Gastroesophageal sphincter (tissue), 4 donors: ENCODE measurements around the gene ZP1. TPM values are rescaled to one million over a fixed set of nuclear protein-coding genes. Genes with fewer than 3 reads are reported as not detected.

Experiments used
- ATAC-seq: fragments of 150-250 bp; one replicate; pipeline ENCODE4 v1.9.1; 2016; ENCODE audit warnings: mild to moderate bottlenecking, moderate library complexity
- H3K27ac ChIP-seq, 4 donors: fragments of 200-600 bp; sonication (generic) in 3 of 4; 1 replicate in 3 of 4; 2 replicates in 1 of 4; pipeline ENCODE4 v1.5.1; 2016 to 2019
- H3K27me3 ChIP-seq: fragments of 200-600 bp; sonication (generic); one replicate; pipeline ENCODE4 v1.5.1; 2019
- H3K36me3 ChIP-seq, 2 donors: fragments of 200-600 bp; sonication (generic); one replicate each; pipeline ENCODE4 v1.5.1; 2019; ENCODE audit warnings: control low read depth in 1 of 2
- H3K4me1 ChIP-seq, 3 donors: fragments of 200-600 bp; sonication (generic); 1 replicate in 2 of 3; 2 replicates in 1 of 3; pipeline ENCODE4 v1.5.1; 2016 to 2019; ENCODE audit warnings: control low read depth in 2 of 3
- H3K4me3 ChIP-seq, 2 donors: fragments of 200-600 bp; sonication (generic); one replicate each; pipeline ENCODE4 v1.5.1; 2019; ENCODE audit warnings: mild to moderate bottlenecking in 1 of 2, moderate library complexity in 1 of 2
- H3K9me3 ChIP-seq, 3 donors: fragments of 200-600 bp; sonication (generic); one replicate each; pipeline ENCODE4 v1.5.1; 2017 to 2019; ENCODE audit warnings: control low read depth in 2 of 3
- EP300 ChIP-seq: sonication (generic); formaldehyde crosslinking; IDR thresholded peaks from one replicate; pipeline ENCODE4 v1.6.1; 2017; ENCODE audit warnings: antibody characterized with exemption, mild to moderate bottlenecking
- POLR2A ChIP-seq, 2 donors: fragments of 450-650 bp; IDR thresholded peaks; one replicate each; pipeline ENCODE4 v1.6.1; 2017; ENCODE audit warnings: antibody characterized with exemption in 2 of 2, mild to moderate bottlenecking in 2 of 2, moderate library complexity in 1 of 2
- POLR2AphosphoS5 ChIP-seq: sonication (generic); formaldehyde crosslinking; IDR thresholded peaks from one replicate; pipeline ENCODE4 v1.6.1; 2017; ENCODE audit warnings: antibody characterized with exemption
- WGBS, 2 donors: methylation state at CpG; one replicate each; pipeline ENCODE4 v1.1.5; 2018; ENCODE audit warnings: low coverage in 1 of 2; 5-methylcytosine and 5-hydroxymethylcytosine counted together
- total RNA-seq, 4 donors: library from RNA; depleted of rRNA; stranded (reverse); fragments of >200 nt; gene quantifications; one replicate each; pipeline ENCODE4 v1.1.0, GENCODE V29; 2016
- TF ChIP-seq, protein P1 (sequence below), 4 experiments: fragments of 200-600 bp in 2 of 4; fragments of 450-650 bp in 2 of 4; sonication (generic) in 1 of 4; IDR thresholded peaks; one replicate each; pipeline ENCODE4 v1.5.1; 2017 to 2019; ENCODE audit warnings: antibody characterized with exemption in 4 of 4, mild to moderate bottlenecking in 2 of 4, moderate library complexity in 2 of 4

The ZP1 gene
- total RNA-seq, 4 donors from 2014 or later = not detected

DNA sequence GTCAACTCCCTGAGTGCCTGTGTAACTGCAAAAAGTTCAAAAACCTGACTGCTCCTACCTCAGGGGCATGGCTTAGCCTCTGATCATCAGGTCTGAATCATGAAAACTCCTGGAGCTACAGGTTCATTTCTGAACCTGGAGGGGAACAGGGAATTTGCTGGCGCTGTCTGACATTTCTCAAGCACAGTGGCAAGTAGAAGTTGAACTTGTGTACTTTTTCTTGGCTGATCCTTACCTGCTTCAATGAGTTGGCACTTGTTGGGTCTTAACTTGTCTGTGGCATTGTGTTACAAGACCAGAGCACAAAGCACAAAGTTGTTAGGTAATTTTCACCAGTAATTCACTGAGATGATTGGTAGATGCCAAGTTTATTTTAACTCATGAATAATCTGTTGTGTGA lies 49.9 kb downstream of the ZP1 start:
- 100% methylated on average over 1 of the region's 1 CpG; no CpG with 5 or more reads in 1 of the 2 donors for WGBS, 2 donors

DNA sequence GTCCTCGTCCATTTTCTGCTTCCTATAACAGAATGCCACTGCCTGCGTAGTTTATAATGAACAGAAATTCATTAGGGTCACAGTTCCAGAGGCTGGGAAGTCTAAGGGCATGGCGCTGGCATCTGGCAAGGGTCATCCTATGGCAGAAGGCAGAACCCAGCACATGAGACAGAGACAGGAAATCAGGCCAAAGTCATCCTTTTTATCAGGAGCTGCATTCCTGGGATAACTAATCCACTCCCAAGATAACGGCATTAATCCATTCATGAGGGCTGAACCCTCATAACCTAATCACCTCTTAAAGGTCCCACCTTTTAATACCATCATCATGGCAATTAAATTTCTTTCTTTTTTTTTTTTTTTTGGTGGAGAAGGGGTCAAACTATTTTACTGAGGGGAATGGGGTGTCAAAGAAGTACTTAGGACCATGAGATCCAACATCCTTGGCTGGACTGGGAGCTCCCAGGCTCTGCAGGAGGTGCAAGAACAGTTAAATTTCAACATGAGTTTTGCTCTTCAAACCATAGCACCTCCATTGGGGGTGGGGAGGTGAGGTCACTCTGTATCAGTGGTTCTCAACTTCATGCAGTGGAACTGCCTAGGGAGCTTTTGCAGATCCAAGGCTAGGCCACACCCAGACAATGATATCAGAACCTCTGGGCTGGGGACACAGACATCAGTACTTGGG lies 51.1 kb downstream of the ZP1 start:
- TF ChIP-seq POLR2A (IDR thresholded peaks at IDR 0.05) = no peak
- TF ChIP-seq, protein P1, sequence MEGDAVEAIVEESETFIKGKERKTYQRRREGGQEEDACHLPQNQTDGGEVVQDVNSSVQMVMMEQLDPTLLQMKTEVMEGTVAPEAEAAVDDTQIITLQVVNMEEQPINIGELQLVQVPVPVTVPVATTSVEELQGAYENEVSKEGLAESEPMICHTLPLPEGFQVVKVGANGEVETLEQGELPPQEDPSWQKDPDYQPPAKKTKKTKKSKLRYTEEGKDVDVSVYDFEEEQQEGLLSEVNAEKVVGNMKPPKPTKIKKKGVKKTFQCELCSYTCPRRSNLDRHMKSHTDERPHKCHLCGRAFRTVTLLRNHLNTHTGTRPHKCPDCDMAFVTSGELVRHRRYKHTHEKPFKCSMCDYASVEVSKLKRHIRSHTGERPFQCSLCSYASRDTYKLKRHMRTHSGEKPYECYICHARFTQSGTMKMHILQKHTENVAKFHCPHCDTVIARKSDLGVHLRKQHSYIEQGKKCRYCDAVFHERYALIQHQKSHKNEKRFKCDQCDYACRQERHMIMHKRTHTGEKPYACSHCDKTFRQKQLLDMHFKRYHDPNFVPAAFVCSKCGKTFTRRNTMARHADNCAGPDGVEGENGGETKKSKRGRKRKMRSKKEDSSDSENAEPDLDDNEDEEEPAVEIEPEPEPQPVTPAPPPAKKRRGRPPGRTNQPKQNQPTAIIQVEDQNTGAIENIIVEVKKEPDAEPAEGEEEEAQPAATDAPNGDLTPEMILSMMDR (IDR thresholded peaks at IDR 0.05) = no peak
- no peak for TF ChIP-seq POLR2AphosphoS5
- TF ChIP-seq EP300 = no peak
- Histone ChIP-seq H3K4me1 (peaks cover 0 to 66% (median 16%) of the 10 kb centered on the region in 3 donors), H3K27me3 (no peaks in the 10 kb centered on the region), H3K36me3 (peaks cover 0 to 38% of the 10 kb centered on the region in 2 donors), H3K4me3 (no peak overlapping the region), H3K27ac (no peak overlapping the region), H3K9me3 (no peaks in the 10 kb centered on the region)
- no peak for ATAC-seq
- 85 to 88% methylated on average over 4 of the region's 4 CpGs for WGBS, 2 donors

More for the DNA sequence above, 49.9 kb downstream of the ZP1 start:
- no peak for ATAC-seq
- Histone ChIP-seq H3K9me3 (no peaks in the 10 kb centered on the region), H3K4me1 (peaks cover 0 to 73% (median 20%) of the 10 kb centered on the region in 3 donors), H3K4me3 (no peak overlapping the region), H3K36me3 (peaks cover 0 to 27% of the 10 kb centered on the region in 2 donors), H3K27me3 (no peaks in the 10 kb centered on the region), H3K27ac (no peak overlapping the region)
- TF ChIP-seq POLR2A (IDR thresholded peaks at IDR 0.05) (no peak), POLR2AphosphoS5 (no peak), EP300 (no peak)
- TF ChIP-seq, protein P1 (IDR thresholded peaks at IDR 0.05) = no peak

DNA sequence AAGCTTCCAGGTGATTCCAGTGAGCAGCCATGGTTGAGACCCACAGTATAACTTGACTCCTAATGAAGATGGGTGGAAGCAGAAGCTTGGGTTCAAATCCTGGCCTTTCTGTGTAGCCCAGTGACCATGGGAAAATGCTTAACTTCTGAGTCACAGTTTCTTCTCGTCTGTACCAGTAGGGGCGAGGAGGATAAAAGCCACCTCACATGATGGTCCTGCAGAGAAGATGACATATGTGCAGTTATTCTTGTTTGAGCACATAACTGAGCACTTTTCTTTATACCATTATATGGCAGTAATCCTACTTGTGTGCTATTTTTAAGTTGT lies 51.6 kb downstream of the ZP1 start:
- Histone ChIP-seq H3K4me3 (no peak overlapping the region), H3K4me1 (peaks cover 0 to 68% (median 18%) of the 10 kb centered on the region in 3 donors), H3K9me3 (no peaks in the 10 kb centered on the region), H3K27me3 (peaks cover 2% of the 10 kb centered on the region), H3K36me3 (peaks cover 0 to 40% of the 10 kb centered on the region in 2 donors), H3K27ac (no peak overlapping the region)
- 52 to 80% methylated on average over 1 to 2 of the region's 2 CpGs for WGBS, 2 donors
- TF ChIP-seq POLR2A (IDR thresholded peaks at IDR 0.05) (no peak), POLR2AphosphoS5 (no peak), EP300 (no peak)
- TF ChIP-seq, protein P1 (IDR thresholded peaks at IDR 0.05) = no peak
- no peak for ATAC-seq

DNA sequence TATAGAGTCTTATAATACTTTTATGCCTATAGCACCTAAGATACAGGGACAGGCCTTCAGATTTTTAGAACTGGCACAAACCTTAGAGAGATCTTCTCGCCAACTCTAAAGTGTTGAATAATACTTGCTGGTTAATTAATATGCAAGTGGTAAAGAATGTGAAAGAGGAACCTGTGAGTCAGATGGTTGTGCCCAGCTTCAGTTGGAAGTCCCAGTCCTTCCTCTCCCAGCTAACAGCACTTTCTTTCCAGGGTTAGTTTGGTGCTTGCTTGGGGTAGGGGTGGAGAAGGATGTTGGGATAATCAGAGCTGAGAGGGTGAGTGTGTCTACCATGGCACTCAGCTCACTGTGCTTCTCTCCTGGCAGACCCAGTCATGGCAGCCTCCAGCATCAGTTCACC lies 52.0 kb downstream of the ZP1 start:
- 56 to 71% methylated on average over 1 of the region's 1 CpG for WGBS, 2 donors
- Histone ChIP-seq H3K36me3 (peaks cover 0 to 40% of the 10 kb centered on the region in 2 donors), H3K4me1 (peaks cover 0 to 73% (median 20%) of the 10 kb centered on the region in 3 donors), H3K27me3 (peaks cover 7% of the 10 kb centered on the region), H3K9me3 (no peaks in the 10 kb centered on the region), H3K27ac (no peak overlapping the region), H3K4me3 (no peak overlapping the region)
- ATAC-seq = no peak
- TF ChIP-seq EP300 = no peak
- TF ChIP-seq POLR2AphosphoS5 = no peak
- TF ChIP-seq, protein P1 (IDR thresholded peaks at IDR 0.05) = no peak
- TF ChIP-seq POLR2A (IDR thresholded peaks at IDR 0.05) = no peak

DNA sequence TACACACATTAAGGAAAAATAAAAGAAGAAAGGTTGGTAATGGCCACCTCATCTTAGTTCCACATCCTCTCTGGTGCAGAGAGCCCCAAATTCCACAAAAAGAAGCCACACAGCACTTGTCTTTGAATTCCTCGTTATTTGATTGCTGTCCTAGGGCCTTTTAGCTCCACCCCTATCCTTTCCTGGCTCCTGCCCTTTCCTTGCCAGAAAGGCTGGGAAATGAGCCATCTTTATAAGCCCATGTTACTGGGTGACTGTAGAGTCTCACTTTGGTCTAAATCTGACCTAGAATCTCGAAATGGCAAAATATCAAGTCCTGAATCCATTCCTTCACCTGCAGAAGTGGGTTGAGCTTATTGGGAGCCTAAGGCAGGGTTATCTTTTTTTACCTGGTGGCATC lies 52.6 kb downstream of the ZP1 start:
- Histone ChIP-seq H3K4me3 (no peak overlapping the region), H3K4me1 (peaks cover 0 to 75% (median 25%) of the 10 kb centered on the region in 3 donors), H3K27ac (no peak overlapping the region), H3K36me3 (peaks cover 0 to 40% of the 10 kb centered on the region in 2 donors), H3K27me3 (peaks cover 13% of the 10 kb centered on the region), H3K9me3 (no peaks in the 10 kb centered on the region)
- TF ChIP-seq, protein P1 (IDR thresholded peaks at IDR 0.05) = no peak
- no peak for TF ChIP-seq EP300
- TF ChIP-seq POLR2AphosphoS5 = no peak
- TF ChIP-seq POLR2A (IDR thresholded peaks at IDR 0.05) = no peak
- no peak for ATAC-seq
- WGBS, 2 donors = 11 to 38% methylated on average over 2 of the region's 2 CpGs
